Stimulated activated CD4-positive, alpha-beta T cell treated with anti-CD3 and anti-CD28 coated beads, TNF-alpha, amount 100 ng/mL, for 48 hours (primary cell): ENCODE results near the gene EXOSC6.
"Not testable (repeated sequence)": the region's sequence is repeated elsewhere in the genome, so short reads cannot be mapped to it uniquely, and the experiment has no call there.

Source experiments
- DNase-seq, 3 donors: peaks; one replicate each; pipeline ENCODE4 v3.0.0-alpha.2; 2020; ENCODE audit warnings: low read depth in 3 of 3

The EXOSC6 gene

GRCh38 chr16:70254965-70255286, 3.2 kb upstream of the EXOSC6 start:
- no peak for DNase-seq

GRCh38 chr16:70254180-70254964, 2.6 kb upstream of the EXOSC6 start:
- DNase-seq: no peak

- DNase-seq: peak in 1 of 3 donors; percentile 37
Observed at GRCh38 chr16:70253291-70254106, 1.8 kb upstream of the EXOSC6 start.

GRCh38 chr16:70252355-70252988, 732 bp upstream of the EXOSC6 start:
- DNase-seq: no peak

GRCh38 chr16:70250748-70251628, 752 bp downstream of the EXOSC6 start:
- peak in 1 of 3 donors; percentile 8 for DNase-seq

- DNase-seq: not testable (repeated sequence)
Observed at GRCh38 chr16:70249697-70250096, 2.0 kb downstream of the EXOSC6 start.

- DNase-seq: not testable (repeated sequence)
Observed at GRCh38 chr16:70238773-70239172, 13.0 kb downstream of the EXOSC6 start.

- DNase-seq: not testable (repeated sequence)
Observed at GRCh38 chr16:70231831-70232230, 19.9 kb downstream of the EXOSC6 start.

- not testable (repeated sequence) for DNase-seq
Observed at GRCh38 chr16:70226024-70226423, 25.7 kb downstream of the EXOSC6 start.

- not testable (repeated sequence) for DNase-seq
Observed at GRCh38 chr16:70225430-70225829, 26.3 kb downstream of the EXOSC6 start.

- DNase-seq: not testable (repeated sequence)
Observed at GRCh38 chr16:70224645-70225044, 27.1 kb downstream of the EXOSC6 start.

- DNase-seq: not testable (repeated sequence)
Observed at GRCh38 chr16:70223971-70224513, 27.7 kb downstream of the EXOSC6 start.

GRCh38 chr16:70223216-70223615, 28.5 kb downstream of the EXOSC6 start:
- DNase-seq: not testable (repeated sequence)

- DNase-seq: not testable (repeated sequence)
Observed at GRCh38 chr16:70222574-70222973, 29.2 kb downstream of the EXOSC6 start.

GRCh38 chr16:70218586-70218985, 33.2 kb downstream of the EXOSC6 start:
- DNase-seq: not testable (repeated sequence)

- DNase-seq: not testable (repeated sequence)
Observed at GRCh38 chr16:70206382-70206781, 45.4 kb downstream of the EXOSC6 start.

GRCh38 chr16:70204668-70205405, 46.9 kb downstream of the EXOSC6 start:
- not testable (repeated sequence) for DNase-seq

- DNase-seq: not testable (repeated sequence)
Observed at GRCh38 chr16:70204010-70204409, 47.7 kb downstream of the EXOSC6 start.

- DNase-seq: not testable (repeated sequence)
Observed at GRCh38 chr16:70203508-70203907, 48.2 kb downstream of the EXOSC6 start.

GRCh38 chr16:70200063-70200462, 51.7 kb downstream of the EXOSC6 start:
- DNase-seq: not testable (repeated sequence)
